ENCODE measurements around the gene IGFN1. TPM values are rescaled to one million over a fixed set of nuclear protein-coding genes. Genes with fewer than 3 reads are reported as not detected.

The IGFN1 gene
- total and polyA plus RNA-seq, 2 experiments from 2014 or later = not detected

DNA sequence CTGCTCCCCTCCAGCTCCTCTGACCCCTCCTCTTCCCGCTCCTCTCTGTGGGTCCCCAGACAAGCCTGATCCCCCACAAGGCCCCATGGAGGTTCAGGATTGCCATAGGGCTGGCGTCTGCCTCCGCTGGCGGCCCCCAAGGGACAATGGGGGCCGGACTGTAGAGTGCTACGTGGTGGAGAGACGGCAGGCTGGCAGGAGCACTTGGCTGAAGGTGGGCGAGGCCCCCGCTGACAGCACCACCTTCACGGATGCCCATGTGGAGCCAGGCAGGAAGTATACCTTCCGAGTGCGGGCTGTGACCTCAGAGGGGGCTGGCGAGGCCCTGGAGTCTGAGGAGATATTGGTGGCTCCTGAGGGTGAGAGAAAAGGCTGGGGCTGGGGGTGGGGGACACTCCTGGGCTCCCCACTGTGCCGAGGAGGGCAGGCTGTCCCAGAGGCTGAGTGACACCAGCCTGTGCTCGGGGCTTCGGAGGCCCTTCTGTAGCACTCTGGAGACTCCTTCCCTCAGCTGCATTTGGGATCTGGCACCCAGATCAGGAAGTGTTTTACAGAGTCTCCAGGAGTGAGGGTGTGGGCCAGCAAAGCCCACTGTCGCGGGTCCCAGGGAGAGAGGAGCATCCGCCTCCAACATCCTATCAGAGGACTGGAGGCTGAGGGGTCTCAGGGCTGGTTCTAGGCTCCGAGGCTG, 25.9 kb downstream of the IGFN1 start:
- no peaks in the 10 kb centered on the region for H3K36me3 Mint-ChIP-seq (ENCODE audit: low read depth)
- Histone ChIP-seq H3K4me2 (no peak overlapping the region), H3K9me2 (ENCODE audit: insufficient read depth) (no peaks in the 10 kb centered on the region), H4K20me1 (replicated peaks; ENCODE audit: insufficient read depth) (no peaks in the 10 kb centered on the region), H3K4me3 (no peak overlapping the region), H3K27me3 (ENCODE audit: insufficient read depth) (no peaks in the 10 kb centered on the region), H2AFZ (no peak overlapping the region), H3K79me2 (replicated peaks; ENCODE audit: insufficient read depth) (no peaks in the 10 kb centered on the region), H3F3A (replicated peaks; ENCODE audit: low read depth) (no peaks in the 10 kb centered on the region), H3K36me3 (ENCODE audit: insufficient read depth) (no peaks in the 10 kb centered on the region), H3K27ac (ENCODE audit: low read depth) (no peak overlapping the region), H3K4me1 (ENCODE audit: insufficient read depth) (no peaks in the 10 kb centered on the region)
- H3K4me3 Mint-ChIP-seq = no peak overlapping the region
- H3K9me3 Mint-ChIP-seq = no peaks in the 10 kb centered on the region
- TF ChIP-seq, protein P1, sequence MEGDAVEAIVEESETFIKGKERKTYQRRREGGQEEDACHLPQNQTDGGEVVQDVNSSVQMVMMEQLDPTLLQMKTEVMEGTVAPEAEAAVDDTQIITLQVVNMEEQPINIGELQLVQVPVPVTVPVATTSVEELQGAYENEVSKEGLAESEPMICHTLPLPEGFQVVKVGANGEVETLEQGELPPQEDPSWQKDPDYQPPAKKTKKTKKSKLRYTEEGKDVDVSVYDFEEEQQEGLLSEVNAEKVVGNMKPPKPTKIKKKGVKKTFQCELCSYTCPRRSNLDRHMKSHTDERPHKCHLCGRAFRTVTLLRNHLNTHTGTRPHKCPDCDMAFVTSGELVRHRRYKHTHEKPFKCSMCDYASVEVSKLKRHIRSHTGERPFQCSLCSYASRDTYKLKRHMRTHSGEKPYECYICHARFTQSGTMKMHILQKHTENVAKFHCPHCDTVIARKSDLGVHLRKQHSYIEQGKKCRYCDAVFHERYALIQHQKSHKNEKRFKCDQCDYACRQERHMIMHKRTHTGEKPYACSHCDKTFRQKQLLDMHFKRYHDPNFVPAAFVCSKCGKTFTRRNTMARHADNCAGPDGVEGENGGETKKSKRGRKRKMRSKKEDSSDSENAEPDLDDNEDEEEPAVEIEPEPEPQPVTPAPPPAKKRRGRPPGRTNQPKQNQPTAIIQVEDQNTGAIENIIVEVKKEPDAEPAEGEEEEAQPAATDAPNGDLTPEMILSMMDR (conservative IDR thresholded peaks at IDR 0.05; ENCODE audit: low read depth in 2 of 2) = no peak
- TF ChIP-seq POLR2AphosphoS5 (IDR thresholded peaks at IDR 0.05; ENCODE audit: low read depth) (no peak), STAT1 (IDR thresholded peaks at IDR 0.05; ENCODE audit: unreplicated experiment) (no peak), EZH2 (IDR thresholded peaks at IDR 0.05; ENCODE audit: low read depth, unreplicated experiment) (no peak), EZH2phosphoT487 (IDR thresholded peaks at IDR 0.05; ENCODE audit: unreplicated experiment) (no peak), CREB1 (CRISPR knock-in tag; IDR thresholded peaks at IDR 0.05; ENCODE audit: low read depth) (no peak), NANOG (IDR thresholded peaks at IDR 0.05; ENCODE audit: borderline replicate concordance) (no peak), ZNF114 (CRISPR knock-in tag; IDR thresholded peaks at IDR 0.05) (no peak), JUNB (IDR thresholded peaks at IDR 0.05; ENCODE audit: unreplicated experiment) (no peak)
- TF ChIP-seq, protein P2, sequence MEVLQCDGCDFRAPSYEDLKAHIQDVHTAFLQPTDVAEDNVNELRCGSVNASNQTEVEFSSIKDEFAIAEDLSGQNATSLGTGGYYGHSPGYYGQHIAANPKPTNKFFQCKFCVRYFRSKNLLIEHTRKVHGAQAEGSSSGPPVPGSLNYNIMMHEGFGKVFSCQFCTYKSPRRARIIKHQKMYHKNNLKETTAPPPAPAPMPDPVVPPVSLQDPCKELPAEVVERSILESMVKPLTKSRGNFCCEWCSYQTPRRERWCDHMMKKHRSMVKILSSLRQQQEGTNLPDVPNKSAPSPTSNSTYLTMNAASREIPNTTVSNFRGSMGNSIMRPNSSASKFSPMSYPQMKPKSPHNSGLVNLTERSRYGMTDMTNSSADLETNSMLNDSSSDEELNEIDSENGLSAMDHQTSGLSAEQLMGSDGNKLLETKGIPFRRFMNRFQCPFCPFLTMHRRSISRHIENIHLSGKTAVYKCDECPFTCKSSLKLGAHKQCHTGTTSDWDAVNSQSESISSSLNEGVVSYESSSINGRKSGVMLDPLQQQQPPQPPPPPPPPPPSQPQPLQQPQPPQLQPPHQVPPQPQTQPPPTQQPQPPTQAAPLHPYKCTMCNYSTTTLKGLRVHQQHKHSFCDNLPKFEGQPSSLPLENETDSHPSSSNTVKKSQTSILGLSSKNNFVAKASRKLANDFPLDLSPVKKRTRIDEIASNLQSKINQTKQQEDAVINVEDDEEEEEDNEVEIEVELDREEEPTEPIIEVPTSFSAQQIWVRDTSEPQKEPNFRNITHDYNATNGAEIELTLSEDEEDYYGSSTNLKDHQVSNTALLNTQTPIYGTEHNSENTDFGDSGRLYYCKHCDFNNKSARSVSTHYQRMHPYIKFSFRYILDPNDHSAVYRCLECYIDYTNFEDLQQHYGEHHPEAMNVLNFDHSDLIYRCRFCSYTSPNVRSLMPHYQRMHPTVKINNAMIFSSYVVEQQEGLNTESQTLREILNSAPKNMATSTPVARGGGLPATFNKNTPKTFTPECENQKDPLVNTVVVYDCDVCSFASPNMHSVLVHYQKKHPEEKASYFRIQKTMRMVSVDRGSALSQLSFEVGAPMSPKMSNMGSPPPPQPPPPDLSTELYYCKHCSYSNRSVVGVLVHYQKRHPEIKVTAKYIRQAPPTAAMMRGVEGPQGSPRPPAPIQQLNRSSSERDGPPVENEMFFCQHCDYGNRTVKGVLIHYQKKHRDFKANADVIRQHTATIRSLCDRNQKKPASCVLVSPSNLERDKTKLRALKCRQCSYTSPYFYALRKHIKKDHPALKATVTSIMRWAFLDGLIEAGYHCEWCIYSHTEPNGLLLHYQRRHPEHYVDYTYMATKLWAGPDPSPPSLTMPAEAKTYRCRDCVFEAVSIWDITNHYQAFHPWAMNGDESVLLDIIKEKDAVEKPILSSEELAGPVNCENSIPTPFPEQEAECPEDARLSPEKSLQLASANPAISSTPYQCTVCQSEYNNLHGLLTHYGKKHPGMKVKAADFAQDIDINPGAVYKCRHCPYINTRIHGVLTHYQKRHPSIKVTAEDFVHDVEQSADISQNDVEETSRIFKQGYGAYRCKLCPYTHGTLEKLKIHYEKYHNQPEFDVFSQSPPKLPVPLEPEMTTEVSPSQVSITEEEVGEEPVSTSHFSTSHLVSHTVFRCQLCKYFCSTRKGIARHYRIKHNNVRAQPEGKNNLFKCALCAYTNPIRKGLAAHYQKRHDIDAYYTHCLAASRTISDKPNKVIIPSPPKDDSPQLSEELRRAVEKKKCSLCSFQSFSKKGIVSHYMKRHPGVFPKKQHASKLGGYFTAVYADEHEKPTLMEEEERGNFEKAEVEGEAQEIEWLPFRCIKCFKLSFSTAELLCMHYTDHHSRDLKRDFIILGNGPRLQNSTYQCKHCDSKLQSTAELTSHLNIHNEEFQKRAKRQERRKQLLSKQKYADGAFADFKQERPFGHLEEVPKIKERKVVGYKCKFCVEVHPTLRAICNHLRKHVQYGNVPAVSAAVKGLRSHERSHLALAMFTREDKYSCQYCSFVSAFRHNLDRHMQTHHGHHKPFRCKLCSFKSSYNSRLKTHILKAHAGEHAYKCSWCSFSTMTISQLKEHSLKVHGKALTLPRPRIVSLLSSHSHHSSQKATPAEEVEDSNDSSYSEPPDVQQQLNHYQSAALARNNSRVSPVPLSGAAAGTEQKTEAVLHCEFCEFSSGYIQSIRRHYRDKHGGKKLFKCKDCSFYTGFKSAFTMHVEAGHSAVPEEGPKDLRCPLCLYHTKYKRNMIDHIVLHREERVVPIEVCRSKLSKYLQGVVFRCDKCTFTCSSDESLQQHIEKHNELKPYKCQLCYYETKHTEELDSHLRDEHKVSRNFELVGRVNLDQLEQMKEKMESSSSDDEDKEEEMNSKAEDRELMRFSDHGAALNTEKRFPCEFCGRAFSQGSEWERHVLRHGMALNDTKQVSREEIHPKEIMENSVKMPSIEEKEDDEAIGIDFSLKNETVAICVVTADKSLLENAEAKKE (CRISPR knock-in tag; IDR thresholded peaks at IDR 0.05) = no peak
- TF ChIP-seq, protein P3, sequence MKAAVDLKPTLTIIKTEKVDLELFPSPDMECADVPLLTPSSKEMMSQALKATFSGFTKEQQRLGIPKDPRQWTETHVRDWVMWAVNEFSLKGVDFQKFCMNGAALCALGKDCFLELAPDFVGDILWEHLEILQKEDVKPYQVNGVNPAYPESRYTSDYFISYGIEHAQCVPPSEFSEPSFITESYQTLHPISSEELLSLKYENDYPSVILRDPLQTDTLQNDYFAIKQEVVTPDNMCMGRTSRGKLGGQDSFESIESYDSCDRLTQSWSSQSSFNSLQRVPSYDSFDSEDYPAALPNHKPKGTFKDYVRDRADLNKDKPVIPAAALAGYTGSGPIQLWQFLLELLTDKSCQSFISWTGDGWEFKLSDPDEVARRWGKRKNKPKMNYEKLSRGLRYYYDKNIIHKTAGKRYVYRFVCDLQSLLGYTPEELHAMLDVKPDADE (IDR thresholded peaks at IDR 0.05) = no peak
- TF ChIP-seq, protein P4, sequence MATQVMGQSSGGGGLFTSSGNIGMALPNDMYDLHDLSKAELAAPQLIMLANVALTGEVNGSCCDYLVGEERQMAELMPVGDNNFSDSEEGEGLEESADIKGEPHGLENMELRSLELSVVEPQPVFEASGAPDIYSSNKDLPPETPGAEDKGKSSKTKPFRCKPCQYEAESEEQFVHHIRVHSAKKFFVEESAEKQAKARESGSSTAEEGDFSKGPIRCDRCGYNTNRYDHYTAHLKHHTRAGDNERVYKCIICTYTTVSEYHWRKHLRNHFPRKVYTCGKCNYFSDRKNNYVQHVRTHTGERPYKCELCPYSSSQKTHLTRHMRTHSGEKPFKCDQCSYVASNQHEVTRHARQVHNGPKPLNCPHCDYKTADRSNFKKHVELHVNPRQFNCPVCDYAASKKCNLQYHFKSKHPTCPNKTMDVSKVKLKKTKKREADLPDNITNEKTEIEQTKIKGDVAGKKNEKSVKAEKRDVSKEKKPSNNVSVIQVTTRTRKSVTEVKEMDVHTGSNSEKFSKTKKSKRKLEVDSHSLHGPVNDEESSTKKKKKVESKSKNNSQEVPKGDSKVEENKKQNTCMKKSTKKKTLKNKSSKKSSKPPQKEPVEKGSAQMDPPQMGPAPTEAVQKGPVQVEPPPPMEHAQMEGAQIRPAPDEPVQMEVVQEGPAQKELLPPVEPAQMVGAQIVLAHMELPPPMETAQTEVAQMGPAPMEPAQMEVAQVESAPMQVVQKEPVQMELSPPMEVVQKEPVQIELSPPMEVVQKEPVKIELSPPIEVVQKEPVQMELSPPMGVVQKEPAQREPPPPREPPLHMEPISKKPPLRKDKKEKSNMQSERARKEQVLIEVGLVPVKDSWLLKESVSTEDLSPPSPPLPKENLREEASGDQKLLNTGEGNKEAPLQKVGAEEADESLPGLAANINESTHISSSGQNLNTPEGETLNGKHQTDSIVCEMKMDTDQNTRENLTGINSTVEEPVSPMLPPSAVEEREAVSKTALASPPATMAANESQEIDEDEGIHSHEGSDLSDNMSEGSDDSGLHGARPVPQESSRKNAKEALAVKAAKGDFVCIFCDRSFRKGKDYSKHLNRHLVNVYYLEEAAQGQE (IDR thresholded peaks at IDR 0.05; ENCODE audit: unreplicated experiment) = no peak
- no peak for ATAC-seq
- no peak for DNase-seq (ENCODE audit: low spot score)
- no peak overlapping the region for H3K27ac Mint-ChIP-seq
- H3K4me1 Mint-ChIP-seq = peaks cover 7% of the 10 kb centered on the region
- peaks cover 2% of the 10 kb centered on the region for H3K27me3 Mint-ChIP-seq (ENCODE audit: insufficient read depth, low read depth, poor library complexity)
